ENCODE measurements around the gene CITED2.

Gene CITED2

GRCh38 chr6:139335447-139336210, 38.8 kb downstream of the CITED2 start:
- no peak overlapping the region for H3K27ac Mint-ChIP-seq
- H3K4me1 Mint-ChIP-seq (ENCODE audit: low read depth): no peaks in the 10 kb centered on the region

GRCh38 chr6:139334806-139335446, 39.5 kb downstream of the CITED2 start:
- Mint-ChIP-seq H3K4me3 (no peak overlapping the region), H3K4me1 (ENCODE audit: low read depth) (peaks cover 5% of the 10 kb centered on the region), H3K27me3 (no peaks in the 10 kb centered on the region), H3K9me3 (peaks cover 3% of the 10 kb centered on the region), H3K27ac (no peak overlapping the region), H3K36me3 (ENCODE audit: low read depth) (no peaks in the 10 kb centered on the region)

More at GRCh38 chr6:139335447-139336210, 38.8 kb downstream of the CITED2 start:
- peaks cover 3% of the 10 kb centered on the region for H3K9me3 Mint-ChIP-seq
- H3K27me3 Mint-ChIP-seq: no peaks in the 10 kb centered on the region
- no peak overlapping the region for H3K4me3 Mint-ChIP-seq
- H3K36me3 Mint-ChIP-seq (ENCODE audit: low read depth): no peaks in the 10 kb centered on the region

GRCh38 chr6:139330826-139331500, 43.5 kb downstream of the CITED2 start:
- H3K9me3 Mint-ChIP-seq: peaks cover 3% of the 10 kb centered on the region
- no peak overlapping the region for H3K27ac Mint-ChIP-seq

GRCh38 chr6:139330306-139330705, 44.1 kb downstream of the CITED2 start:
- Mint-ChIP-seq H3K9me3 (peaks cover 3% of the 10 kb centered on the region), H3K27me3 (no peaks in the 10 kb centered on the region), H3K36me3 (ENCODE audit: low read depth) (no peaks in the 10 kb centered on the region), H3K4me3 (no peak overlapping the region), H3K27ac (no peak overlapping the region), H3K4me1 (ENCODE audit: low read depth) (peaks cover 24% of the 10 kb centered on the region)

More at GRCh38 chr6:139330826-139331500, 43.5 kb downstream of the CITED2 start:
- Mint-ChIP-seq H3K4me3 (no peak overlapping the region), H3K4me1 (ENCODE audit: low read depth) (peaks cover 18% of the 10 kb centered on the region), H3K36me3 (ENCODE audit: low read depth) (no peaks in the 10 kb centered on the region), H3K27me3 (no peaks in the 10 kb centered on the region)

GRCh38 chr6:139329224-139329623, 45.2 kb downstream of the CITED2 start:
- no peak overlapping the region for H3K4me3 Mint-ChIP-seq
- H3K27me3 Mint-ChIP-seq: no peaks in the 10 kb centered on the region
- no peaks in the 10 kb centered on the region for H3K36me3 Mint-ChIP-seq (ENCODE audit: low read depth)
- H3K4me1 Mint-ChIP-seq (ENCODE audit: low read depth): peaks cover 33% of the 10 kb centered on the region
- peak overlapping the region; percentile 67 for H3K27ac Mint-ChIP-seq
- H3K9me3 Mint-ChIP-seq: peaks cover 3% of the 10 kb centered on the region

DNA sequence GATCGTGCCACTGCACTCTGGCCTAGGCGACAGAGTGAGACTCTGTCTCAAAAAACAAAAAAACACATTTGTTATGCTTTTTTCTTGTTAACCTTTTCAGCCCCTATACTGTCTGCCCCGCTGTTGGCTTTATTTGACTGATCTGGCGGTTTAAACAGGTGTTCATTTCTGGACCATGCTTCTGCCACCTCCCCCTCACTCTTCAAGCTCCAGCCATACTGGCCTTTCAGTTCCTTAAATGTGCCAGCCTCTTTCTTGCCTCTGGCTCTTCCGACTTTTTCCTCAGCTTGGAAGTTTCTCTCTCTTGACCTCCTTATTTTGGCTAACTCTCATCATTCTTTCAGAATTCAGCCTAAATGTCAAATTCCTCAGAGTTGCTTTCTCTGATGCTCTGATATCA, 47.4 kb downstream of the CITED2 start:
- Mint-ChIP-seq H3K9me3 (peaks cover 12% of the 10 kb centered on the region), H3K27me3 (no peaks in the 10 kb centered on the region), H3K36me3 (ENCODE audit: low read depth) (peaks cover 11% of the 10 kb centered on the region), H3K4me3 (no peak overlapping the region), H3K27ac (no peak overlapping the region), H3K4me1 (ENCODE audit: low read depth) (peaks cover 53% of the 10 kb centered on the region)

GRCh38 chr6:139325686-139326085, 48.8 kb downstream of the CITED2 start:
- H3K9me3 Mint-ChIP-seq: peaks cover 12% of the 10 kb centered on the region
- H3K4me1 Mint-ChIP-seq (ENCODE audit: low read depth): peaks cover 55% of the 10 kb centered on the region
- H3K36me3 Mint-ChIP-seq (ENCODE audit: low read depth): peaks cover 12% of the 10 kb centered on the region
- H3K27me3 Mint-ChIP-seq: no peaks in the 10 kb centered on the region
- no peak overlapping the region for H3K27ac Mint-ChIP-seq
- no peak overlapping the region for H3K4me3 Mint-ChIP-seq

DNA sequence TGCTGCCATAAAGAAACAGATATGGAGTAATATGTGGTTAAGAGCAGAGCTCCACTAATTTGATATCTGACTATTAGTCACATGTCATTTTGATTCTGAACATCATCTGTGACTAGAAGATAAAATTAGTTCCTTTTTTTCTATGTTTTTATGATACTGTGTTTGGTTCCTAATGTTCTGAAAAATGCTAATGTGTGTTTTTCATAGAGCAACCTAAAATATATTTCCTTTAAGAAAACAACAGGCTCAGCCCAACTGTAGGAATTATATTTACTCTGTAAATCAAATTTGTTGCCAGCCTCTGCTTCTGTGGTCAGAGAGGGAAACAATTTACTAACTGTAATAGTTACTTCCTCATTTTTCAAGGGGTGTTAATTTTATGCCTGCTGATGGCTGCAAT, 49.3 kb downstream of the CITED2 start:
- Mint-ChIP-seq H3K4me1 (ENCODE audit: low read depth) (peaks cover 55% of the 10 kb centered on the region), H3K27me3 (no peaks in the 10 kb centered on the region), H3K27ac (no peak overlapping the region), H3K9me3 (peaks cover 12% of the 10 kb centered on the region), H3K36me3 (ENCODE audit: low read depth) (peaks cover 12% of the 10 kb centered on the region), H3K4me3 (no peak overlapping the region)

GRCh38 chr6:139324301-139324555, 50.2 kb downstream of the CITED2 start:
- Mint-ChIP-seq H3K36me3 (ENCODE audit: low read depth) (peaks cover 12% of the 10 kb centered on the region), H3K4me1 (ENCODE audit: low read depth) (peaks cover 48% of the 10 kb centered on the region), H3K27me3 (no peaks in the 10 kb centered on the region), H3K9me3 (peaks cover 12% of the 10 kb centered on the region), H3K4me3 (no peak overlapping the region), H3K27ac (peak overlapping the region; percentile 96)

GRCh38 chr6:139323511-139324300, 50.7 kb downstream of the CITED2 start:
- Mint-ChIP-seq H3K4me1 (ENCODE audit: low read depth) (peaks cover 45% of the 10 kb centered on the region), H3K27ac (peak overlapping the region; percentile 96), H3K36me3 (ENCODE audit: low read depth) (peaks cover 12% of the 10 kb centered on the region), H3K4me3 (peak overlapping the region; percentile 63), H3K9me3 (peaks cover 12% of the 10 kb centered on the region), H3K27me3 (no peaks in the 10 kb centered on the region)

Measured in stimulated activated naive CD8-positive, alpha-beta T cell treated with anti-CD3 and anti-CD28 coated beads, Interleukin-15, Interleukin-2, amounts not matched to agents 100 ng/mL and 50 ng/mL, for 24 hours (primary cell).